HepG2 (cell line): ENCODE data around the gene INKA1. TPM values are rescaled to one million over a fixed set of nuclear protein-coding genes. Genes with fewer than 3 reads are reported as not detected.

ENCODE experiments used
- CREM ChIP-seq, 2 experiments: sonication (generic) in 1 of 2; formaldehyde crosslinking in 1 of 2; IDR thresholded peaks; 2 replicates each; pipeline versions ENCODE4 v1.4.0 to v1.6.1; 2016 to 2020; ENCODE audit warnings: antibody characterized with exemption in 1 of 2, mild to moderate bottlenecking in 1 of 2, missing genetic modification reagents in 1 of 2
- HOXA5 ChIP-seq: sonication (generic); formaldehyde crosslinking; IDR thresholded peaks from 2 replicates; pipeline ENCODE4 v1.4.0; 2020; ENCODE audit warnings: missing genetic modification reagents
- SAP130 ChIP-seq: IDR thresholded peaks from 2 replicates; pipeline ENCODE4 v1.6.1; 2016; ENCODE audit warnings: low read depth
- SRF ChIP-seq: IDR thresholded peaks from 2 replicates; pipeline ENCODE4 v1.6.1; 2011; ENCODE audit warnings: mild to moderate bottlenecking, low read depth, low read length, moderate library complexity
- SSRP1 ChIP-seq: IDR thresholded peaks from 2 replicates; pipeline ENCODE4 v1.6.1; 2016; ENCODE audit warnings: control low read depth
- ZFAT ChIP-seq: sonication (generic); formaldehyde crosslinking; conservative IDR thresholded peaks from 2 replicates; pipeline ENCODE4 v1.8.1; 2023; ENCODE audit warnings: missing genetic modification reagents, inconsistent platforms
- ZNF263 ChIP-seq: sonication (generic); formaldehyde crosslinking; IDR thresholded peaks from 2 replicates; pipeline ENCODE4 v1.4.0; 2020; ENCODE audit warnings: missing genetic modification reagents
- ZNF451 ChIP-seq: sonication (generic); formaldehyde crosslinking; IDR thresholded peaks from 2 replicates; pipeline ENCODE4 v1.5.0; 2020; ENCODE audit warnings: mild to moderate bottlenecking, missing genetic modification reagents
- polyA plus RNA-seq, 8 experiments: library from polyadenylated mRNA; depleted of rRNA in 3 of 8; stranded (reverse) in 7 of 8; unstranded in 1 of 8; fragments of >200 nt; fragmentation: Illumina TruSeq in 4 of 8; extraction: Trizol in 4 of 8; gene quantifications; 2 replicates each; pipeline versions ENCODE4 v1.2.1 to v1.2.3, GENCODE V29; 2011 to 2016; ENCODE audit warnings: low read depth in 4 of 8, missing spikeins in 1 of 8, mixed read lengths in 1 of 8; ENCODE audit not compliant: insufficient read depth in 1 of 8
- total RNA-seq, 5 experiments: library from RNA; depleted of rRNA; stranded (reverse); fragments of >200 nt; fragmentation: Illumina TruSeq; extraction: Trizol; gene quantifications; 2 replicates each; pipeline ENCODE4 v1.2.3, GENCODE V29; 2016; ENCODE audit warnings: low read depth in 1 of 5
- TF ChIP-seq, protein P1 (sequence below): sonication (generic); formaldehyde crosslinking; IDR thresholded peaks from 2 replicates; pipeline ENCODE4 v1.5.1; 2020; ENCODE audit warnings: mild to moderate bottlenecking, missing genetic modification reagents, moderate library complexity
- TF ChIP-seq, protein P2 (sequence below): IDR thresholded peaks from 2 replicates; pipeline ENCODE4 v1.6.1; 2018; ENCODE audit warnings: missing genetic modification reagents, mild to moderate bottlenecking, missing compliant biosample characterization
- TF ChIP-seq, protein P3 (sequence below): sonication (generic); formaldehyde crosslinking; conservative IDR thresholded peaks from 2 replicates; pipeline ENCODE4 v1.8.0; 2022; ENCODE audit warnings: missing genetic modification reagents
- TF ChIP-seq, protein P4 (sequence below): sonication (generic); formaldehyde crosslinking; IDR thresholded peaks from 2 replicates; pipeline ENCODE4 v1.4.0; 2020; ENCODE audit warnings: mild to moderate bottlenecking, missing genetic modification reagents
- TF ChIP-seq, protein P5 (sequence below): sonication (generic); formaldehyde crosslinking; IDR thresholded peaks from 2 replicates; pipeline ENCODE4 v1.4.0; 2020; ENCODE audit warnings: mild to moderate bottlenecking, missing genetic modification reagents

The INKA1 gene
- total and polyA plus RNA-seq, 2 of the 13 experiments (the other 11 are each of a cell fraction or from before 2014, with no cell fraction given) = 0.22 to 0.41 TPM

DNA sequence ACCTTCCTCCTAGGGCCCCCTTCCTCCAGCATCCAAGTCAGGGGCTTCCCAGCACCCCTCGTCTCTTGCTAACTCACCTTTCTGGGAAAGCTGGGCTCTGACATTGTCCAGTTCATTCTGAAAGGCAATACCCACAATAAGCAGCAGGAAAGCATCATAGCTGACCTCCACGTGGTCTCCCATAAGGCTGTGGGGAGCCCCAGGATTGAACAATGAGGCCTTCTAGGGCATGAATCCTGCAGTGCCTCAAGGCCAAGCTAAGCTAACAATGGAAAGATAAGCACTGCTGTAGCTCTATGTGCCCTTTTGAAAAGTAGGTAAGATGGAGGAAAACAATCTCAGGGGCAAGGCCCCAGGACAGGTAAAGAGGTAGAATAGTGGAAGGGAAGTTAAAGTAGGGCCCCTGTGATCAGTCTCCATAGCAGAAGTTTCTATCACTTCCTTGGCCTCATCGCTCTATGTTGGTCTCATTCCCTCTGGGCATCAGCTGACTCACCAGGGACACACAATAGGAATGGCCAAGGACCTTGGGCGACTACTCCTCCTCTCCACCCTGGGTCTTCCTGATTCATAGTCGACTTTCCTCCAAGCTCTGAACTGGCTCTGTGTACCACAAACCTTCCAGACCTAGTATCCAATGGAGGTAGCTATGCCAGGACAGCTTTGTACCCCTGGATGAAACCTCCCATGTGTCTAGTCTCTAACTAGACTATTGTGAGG, 41.6 kb downstream of the INKA1 start (continued):
- TF ChIP-seq, protein P1, sequence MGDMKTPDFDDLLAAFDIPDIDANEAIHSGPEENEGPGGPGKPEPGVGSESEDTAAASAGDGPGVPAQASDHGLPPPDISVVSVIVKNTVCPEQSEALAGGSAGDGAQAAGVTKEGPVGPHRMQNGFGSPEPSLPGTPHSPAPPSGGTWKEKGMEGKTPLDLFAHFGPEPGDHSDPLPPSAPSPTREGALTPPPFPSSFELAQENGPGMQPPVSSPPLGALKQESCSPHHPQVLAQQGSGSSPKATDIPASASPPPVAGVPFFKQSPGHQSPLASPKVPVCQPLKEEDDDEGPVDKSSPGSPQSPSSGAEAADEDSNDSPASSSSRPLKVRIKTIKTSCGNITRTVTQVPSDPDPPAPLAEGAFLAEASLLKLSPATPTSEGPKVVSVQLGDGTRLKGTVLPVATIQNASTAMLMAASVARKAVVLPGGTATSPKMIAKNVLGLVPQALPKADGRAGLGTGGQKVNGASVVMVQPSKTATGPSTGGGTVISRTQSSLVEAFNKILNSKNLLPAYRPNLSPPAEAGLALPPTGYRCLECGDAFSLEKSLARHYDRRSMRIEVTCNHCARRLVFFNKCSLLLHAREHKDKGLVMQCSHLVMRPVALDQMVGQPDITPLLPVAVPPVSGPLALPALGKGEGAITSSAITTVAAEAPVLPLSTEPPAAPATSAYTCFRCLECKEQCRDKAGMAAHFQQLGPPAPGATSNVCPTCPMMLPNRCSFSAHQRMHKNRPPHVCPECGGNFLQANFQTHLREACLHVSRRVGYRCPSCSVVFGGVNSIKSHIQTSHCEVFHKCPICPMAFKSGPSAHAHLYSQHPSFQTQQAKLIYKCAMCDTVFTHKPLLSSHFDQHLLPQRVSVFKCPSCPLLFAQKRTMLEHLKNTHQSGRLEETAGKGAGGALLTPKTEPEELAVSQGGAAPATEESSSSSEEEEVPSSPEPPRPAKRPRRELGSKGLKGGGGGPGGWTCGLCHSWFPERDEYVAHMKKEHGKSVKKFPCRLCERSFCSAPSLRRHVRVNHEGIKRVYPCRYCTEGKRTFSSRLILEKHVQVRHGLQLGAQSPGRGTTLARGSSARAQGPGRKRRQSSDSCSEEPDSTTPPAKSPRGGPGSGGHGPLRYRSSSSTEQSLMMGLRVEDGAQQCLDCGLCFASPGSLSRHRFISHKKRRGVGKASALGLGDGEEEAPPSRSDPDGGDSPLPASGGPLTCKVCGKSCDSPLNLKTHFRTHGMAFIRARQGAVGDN (CRISPR knock-in tag) = peak; percentile 64
- TF ChIP-seq, protein P2, sequence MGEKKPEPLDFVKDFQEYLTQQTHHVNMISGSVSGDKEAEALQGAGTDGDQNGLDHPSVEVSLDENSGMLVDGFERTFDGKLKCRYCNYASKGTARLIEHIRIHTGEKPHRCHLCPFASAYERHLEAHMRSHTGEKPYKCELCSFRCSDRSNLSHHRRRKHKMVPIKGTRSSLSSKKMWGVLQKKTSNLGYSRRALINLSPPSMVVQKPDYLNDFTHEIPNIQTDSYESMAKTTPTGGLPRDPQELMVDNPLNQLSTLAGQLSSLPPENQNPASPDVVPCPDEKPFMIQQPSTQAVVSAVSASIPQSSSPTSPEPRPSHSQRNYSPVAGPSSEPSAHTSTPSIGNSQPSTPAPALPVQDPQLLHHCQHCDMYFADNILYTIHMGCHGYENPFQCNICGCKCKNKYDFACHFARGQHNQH = 0 out of 2 replicates have a peak, but pooled peaks have one; percentile 55
- TF ChIP-seq ZFAT (no peak), SSRP1 (CRISPR knock-in tag) (no peak), CREM (IDR thresholded peaks at IDR 0.05) (no peak), CREM (CRISPR knock-in tag; IDR thresholded peaks at IDR 0.05) (no peak), ZNF263 (CRISPR knock-in tag) (no peak), SRF (0 out of 2 replicates have a peak, but pooled peaks have one; percentile 61), ZNF451 (CRISPR knock-in tag) (no peak), SAP130 (CRISPR knock-in tag) (peak; percentile 60), HOXA5 (CRISPR knock-in tag) (no peak; the same call in 1 of the 2 replicates)
- TF ChIP-seq, protein P3, sequence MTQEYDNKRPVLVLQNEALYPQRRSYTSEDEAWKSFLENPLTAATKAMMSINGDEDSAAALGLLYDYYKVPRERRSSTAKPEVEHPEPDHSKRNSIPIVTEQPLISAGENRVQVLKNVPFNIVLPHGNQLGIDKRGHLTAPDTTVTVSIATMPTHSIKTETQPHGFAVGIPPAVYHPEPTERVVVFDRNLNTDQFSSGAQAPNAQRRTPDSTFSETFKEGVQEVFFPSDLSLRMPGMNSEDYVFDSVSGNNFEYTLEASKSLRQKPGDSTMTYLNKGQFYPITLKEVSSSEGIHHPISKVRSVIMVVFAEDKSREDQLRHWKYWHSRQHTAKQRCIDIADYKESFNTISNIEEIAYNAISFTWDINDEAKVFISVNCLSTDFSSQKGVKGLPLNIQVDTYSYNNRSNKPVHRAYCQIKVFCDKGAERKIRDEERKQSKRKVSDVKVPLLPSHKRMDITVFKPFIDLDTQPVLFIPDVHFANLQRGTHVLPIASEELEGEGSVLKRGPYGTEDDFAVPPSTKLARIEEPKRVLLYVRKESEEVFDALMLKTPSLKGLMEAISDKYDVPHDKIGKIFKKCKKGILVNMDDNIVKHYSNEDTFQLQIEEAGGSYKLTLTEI (CRISPR knock-in tag) = no peak
- TF ChIP-seq, protein P4, sequence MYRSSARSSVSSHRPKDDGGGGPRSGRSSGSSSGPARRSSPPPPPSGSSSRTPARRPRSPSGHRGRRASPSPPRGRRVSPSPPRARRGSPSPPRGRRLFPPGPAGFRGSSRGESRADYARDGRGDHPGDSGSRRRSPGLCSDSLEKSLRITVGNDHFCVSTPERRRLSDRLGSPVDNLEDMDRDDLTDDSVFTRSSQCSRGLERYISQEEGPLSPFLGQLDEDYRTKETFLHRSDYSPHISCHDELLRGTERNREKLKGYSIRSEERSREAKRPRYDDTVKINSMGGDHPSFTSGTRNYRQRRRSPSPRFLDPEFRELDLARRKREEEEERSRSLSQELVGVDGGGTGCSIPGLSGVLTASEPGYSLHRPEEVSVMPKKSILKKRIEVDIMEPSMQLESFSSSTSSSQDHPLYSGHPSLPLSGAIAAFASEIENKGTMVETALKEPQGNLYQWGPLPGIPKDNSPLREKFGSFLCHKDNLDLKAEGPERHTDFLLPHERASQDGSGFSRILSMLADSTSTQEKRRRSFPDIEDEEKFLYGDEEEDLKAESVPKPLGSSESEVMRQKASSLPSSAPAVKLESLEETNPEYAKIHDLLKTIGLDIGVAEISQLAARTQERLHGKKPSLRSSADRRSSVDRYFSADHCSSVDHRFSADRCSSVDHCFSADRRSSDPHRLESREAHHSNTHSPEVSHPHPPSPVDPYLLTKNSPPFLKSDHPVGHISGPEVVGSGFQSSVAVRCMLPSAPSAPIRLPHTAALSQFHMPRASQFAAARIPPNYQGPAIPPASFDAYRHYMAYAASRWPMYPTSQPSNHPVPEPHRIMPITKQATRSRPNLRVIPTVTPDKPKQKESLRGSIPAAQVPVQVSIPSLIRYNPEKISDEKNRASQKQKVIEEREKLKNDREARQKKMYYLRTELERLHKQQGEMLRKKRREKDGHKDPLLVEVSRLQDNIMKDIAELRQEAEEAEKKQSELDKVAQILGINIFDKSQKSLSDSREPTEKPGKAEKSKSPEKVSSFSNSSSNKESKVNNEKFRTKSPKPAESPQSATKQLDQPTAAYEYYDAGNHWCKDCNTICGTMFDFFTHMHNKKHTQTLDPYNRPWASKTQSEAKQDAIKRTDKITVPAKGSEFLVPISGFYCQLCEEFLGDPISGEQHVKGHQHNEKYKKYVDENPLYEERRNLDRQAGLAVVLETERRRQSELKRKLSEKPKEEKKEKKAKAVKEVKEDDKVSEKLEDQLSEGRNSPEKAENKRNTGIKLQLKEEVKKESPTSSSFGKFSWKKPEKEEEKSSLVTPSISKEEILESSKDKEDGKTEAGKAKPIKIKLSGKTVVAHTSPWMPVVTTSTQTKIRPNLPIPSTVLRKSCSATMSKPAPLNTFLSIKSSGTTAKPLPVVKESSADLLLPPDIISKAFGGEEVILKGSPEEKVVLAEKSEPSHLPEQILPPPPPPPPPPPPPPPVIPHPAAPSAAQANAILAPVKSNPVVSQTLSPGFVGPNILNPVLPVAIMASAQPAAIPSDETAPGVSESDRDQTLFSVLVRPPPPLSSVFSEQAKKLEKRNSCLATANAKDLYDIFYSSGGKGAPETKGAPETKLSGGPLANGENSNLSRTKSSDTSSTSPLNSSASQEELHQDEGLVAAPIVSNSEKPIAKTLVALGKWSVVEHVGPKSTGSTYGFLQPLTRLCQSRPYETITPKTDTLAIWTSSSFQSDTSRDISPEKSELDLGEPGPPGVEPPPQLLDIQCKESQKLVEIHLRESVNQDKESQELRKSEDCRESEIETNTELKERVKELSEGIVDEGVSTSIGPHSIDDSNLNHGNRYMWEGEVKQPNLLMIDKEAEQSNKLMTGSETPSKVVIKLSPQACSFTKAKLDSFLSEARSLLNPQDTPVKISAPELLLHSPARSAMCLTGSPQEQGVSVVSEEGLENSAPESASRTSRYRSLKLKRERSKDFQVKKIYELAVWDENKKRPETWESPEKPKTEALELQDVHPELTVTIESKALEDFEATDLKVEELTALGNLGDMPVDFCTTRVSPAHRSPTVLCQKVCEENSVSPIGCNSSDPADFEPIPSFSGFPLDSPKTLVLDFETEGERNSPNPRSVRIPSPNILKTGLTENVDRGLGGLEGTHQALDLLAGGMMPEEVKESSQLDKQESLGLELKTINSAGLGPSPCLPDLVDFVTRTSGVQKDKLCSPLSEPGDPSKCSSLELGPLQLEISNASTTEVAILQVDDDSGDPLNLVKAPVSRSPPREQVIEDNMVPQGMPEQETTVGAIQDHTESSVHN = no peak
- TF ChIP-seq, protein P5, sequence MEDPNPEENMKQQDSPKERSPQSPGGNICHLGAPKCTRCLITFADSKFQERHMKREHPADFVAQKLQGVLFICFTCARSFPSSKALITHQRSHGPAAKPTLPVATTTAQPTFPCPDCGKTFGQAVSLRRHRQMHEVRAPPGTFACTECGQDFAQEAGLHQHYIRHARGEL = no peak
